GDM1 (cell line): ENCODE measurements around the gene CADPS2.
"Not testable (repeated sequence)": the region's sequence is repeated elsewhere in the genome, so short reads cannot be mapped to it uniquely, and the experiment has no call there.

Experiments
- DNase-seq: peaks from one replicate; lab custom pipeline; 2025; lab: John Stamatoyannopoulos, UW

Gene CADPS2

GRCh38 chr7:122709930-122710646 lies 176.2 kb downstream of the CADPS2 start:
- no peak for DNase-seq

- no peak for DNase-seq
Measured at GRCh38 chr7:122706836-122707235, 179.4 kb downstream of the CADPS2 start.

DNA sequence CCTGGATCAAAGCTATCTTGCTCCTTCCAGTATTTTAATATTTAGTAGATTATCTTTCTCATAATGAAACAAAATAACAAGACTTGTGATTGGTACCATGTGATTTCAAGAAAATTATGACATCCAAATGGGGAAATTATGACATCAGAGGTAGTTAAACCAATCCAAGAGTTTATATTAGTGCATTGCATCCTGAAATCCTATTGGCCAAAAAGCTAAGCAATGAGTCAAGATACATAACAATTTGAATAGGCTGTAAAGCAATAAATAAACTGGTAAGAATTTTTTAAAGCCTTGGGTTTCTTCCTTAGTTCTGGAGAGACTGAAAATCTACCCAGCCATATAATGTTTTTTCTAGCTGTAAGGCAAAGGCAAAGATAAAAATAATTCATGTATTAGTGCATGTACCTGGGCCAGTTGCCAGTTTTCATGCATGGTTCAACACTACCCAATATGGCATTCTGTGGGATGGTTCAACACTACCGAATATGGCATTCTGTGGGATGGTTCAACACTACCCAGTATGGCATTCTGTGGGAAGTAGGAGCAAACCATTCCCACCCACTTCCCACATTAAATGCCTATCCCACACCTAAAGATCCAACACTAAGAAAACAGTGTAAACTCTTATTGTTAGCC lies 183.3 kb downstream of the CADPS2 start, which contains the start of gene RNF148:
Gene RNF148 (minus strand): TSS at position 51 of the 639 bp plus-strand sequence. CDS start 172 bp downstream, outside the sequence.
- DNase-seq, result no peak

DNA sequence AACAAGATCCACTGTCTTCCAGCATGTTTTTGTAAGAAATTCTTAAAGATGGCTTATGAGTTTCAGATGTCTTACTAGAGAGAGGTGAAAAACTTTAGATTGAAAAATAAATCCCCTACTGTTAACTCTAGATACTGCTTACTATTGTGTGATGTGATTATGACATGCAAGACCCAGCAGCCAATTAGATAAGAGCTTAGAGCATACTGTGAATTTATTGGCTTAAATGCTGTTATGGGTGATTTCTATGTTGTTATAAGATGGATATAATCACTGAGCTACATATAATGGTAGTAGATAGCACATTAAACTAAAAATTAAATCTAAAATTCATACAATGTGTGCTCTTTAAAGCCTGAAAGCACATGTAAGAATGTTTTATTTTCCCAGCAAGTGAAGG lies 187.2 kb downstream of the CADPS2 start, which contains the start of gene RNF133:
Gene RNF133 (minus strand): TSS at position 101 of the 400 bp plus-strand sequence. CDS start 199 bp downstream, outside the sequence.
- DNase-seq, result no peak

DNA sequence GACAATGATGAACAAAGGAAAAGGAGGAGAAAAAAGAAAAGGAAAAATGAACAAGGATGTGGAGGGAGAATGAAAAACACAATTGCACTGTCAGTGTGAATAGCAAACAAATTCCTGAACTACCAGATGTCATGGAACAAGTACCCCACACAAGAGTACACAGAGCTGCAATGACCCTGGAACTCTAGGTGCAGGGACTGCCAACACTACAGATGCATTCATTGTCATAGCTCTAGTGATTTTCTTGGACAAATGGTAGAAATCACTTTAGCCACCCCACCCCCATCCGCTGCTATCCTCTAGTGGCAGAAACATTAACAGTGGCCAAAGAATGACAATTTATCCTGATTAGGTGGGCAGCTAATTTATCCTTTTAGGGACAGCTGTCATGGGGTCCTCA lies 190.4 kb downstream of the CADPS2 start:
- DNase-seq, result no peak

DNA sequence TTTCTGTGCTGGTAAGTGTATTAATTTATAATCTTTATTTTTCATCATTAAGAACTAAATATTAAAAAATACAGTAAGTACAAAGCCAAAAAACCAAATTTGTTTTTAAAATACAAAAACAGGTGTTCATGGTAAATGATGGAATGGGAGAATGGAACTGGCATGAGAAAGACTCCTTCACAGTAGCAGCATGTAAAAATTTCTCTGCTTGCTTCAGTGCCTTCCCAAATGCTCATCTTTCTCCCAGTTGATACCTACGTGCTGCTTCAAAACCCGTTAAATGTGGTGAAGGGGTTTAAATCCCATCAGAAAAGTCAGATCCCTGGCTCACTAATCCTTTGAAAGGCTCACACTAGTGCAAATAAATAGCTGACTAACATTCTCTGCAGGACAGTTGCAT lies 191.6 kb downstream of the CADPS2 start:
- no peak for DNase-seq

DNA sequence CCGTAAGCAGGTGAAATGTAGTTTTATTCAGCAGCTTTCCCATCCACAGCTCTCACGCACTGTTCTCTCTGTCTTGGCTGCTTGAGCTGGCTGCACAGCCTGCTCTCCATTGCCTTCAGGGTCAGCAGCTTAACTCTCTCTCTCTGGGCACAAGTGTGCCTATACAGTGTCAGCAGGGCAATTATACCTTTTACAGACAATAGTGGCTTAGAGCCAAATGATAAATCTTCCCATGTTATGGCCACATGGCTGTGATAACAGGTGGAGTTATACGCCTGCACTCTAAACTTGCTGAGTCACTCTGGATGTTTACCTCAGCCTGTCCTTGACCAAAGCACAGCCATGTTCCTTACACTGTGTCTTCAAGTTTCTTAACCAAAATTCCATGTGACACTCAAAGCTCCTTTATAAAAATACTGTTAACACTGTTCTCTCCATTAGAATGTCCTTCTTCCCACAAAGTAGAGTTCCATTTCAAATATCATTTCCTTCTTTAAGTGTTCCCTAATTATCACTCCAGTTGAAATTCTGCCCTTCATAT lies 193.4 kb downstream of the CADPS2 start:
- no peak for DNase-seq

DNA sequence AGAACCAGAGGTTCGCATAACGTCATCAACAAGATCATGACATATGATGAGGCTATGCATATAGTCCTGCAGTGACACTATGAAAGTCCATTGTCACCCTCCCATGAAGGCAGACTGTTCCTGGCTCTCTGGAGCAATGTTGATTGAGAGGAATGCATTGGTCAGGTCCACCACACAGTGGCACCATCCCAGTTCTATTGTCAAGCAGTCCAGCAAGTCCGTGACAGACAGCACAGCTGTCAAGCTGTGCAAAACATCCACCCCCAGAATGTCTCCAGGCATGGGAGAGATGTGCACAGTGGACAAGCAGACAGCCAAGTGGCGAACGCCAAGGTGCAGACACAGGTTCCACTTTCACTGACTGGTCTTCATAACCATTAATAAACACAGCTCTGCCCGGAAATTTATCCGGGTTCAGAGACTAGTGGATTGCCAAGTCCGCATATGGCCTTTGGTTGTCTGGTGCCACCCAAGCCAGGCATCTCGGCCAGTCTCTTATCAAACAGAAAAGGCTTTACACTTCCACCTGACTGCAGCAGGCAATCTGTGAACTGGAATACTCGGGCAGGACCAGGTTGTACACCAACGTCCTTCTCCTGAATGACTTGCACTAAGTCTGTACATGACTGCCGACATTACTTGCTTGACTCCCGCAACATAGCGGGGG lies 194.6 kb downstream of the CADPS2 start:
- DNase-seq, result no peak

DNA sequence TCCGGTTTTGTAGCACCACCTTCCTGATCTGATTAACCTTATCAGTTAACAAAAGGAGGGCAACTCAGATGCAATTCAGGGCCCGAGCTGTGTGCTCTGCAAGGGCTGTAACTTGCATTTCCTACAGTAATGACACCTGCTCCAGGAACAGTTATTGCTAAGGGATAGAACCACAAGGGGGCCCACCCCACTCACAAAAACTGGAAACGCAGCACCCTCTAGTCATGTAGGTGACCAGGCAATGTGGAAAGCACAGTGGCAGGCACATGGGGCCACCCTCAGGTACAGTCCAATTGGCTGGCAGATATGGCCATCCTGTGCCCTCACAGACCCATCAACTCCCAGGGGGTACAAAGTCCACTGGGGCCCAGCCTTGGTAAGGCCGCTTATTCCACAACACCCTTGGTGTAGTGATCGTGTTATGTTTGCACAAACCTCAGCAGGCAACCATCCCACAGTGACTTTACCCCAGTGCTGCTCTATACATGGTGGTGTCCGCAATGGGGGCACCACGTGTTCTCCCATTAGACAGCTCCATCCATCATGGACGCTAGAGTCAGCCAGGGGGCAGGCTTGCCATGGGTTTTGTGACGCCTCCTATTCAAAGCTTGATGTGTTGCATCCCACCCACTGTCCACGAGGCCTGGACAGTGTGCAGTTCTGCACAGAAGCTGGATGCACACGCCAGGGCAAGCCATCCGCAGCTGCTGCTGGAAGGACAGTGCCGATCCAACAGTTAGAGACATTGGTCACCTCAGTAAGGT lies 196.7 kb downstream of the CADPS2 start:
- DNase-seq, result no peak

GRCh38 chr7:122688400-122688998 lies 197.8 kb downstream of the CADPS2 start:
- DNase-seq, result no peak

- no peak for DNase-seq
Measured at GRCh38 chr7:122686360-122686878, 199.8 kb downstream of the CADPS2 start.

DNA sequence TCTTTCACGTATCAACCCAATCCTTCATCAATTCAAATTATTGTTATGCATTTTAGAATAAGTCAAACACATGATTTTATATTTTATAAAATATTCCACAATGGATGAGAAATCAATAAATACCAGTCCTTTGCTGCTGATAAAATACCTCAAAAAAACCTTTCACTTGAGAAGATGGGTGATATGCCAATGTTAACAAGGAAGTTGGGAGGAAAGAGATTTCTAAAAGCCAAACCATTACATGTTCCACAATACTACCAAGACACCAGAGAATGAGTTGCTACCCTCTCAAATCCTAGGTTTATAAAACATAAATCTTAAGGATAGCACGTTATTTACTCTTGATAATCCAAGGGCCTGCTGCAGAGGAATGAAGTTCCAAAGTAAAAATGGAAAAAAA lies 201.8 kb downstream of the CADPS2 start:
- DNase-seq, result no peak

DNA sequence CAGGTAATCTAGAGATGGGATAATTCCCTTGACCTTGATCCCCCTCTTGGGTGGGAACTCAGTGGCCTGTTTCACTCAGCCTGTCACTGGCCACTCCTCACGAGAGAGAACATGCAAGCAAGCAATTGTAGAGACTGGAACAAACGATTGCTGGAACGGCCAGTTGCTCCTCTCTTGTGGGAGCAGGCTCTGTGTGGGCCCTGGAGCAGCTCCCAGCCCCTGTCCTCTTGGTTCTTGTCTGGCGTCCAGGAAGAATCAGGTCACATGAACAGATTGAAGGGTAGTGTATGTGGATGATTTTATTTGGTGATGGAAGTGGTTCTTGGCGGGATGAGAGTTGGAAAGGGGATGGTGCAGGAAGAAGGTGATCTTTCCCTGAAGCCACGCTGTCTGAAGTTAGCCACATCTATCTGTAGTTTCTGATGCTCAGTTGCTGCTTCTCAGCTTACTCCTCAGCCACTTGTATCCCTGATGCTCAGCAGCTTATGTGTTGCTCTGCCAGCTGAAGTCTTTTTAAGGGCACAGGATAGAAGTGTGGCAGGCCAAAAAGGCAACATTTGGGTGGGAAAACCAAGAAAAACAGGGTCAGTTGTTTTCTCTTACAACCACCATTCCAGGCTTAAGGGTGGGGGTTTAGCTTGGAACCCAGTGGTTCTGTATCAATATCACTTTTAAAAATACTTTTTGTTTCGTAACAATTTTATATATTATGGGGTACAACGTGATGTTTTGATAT lies 203.3 kb downstream of the CADPS2 start:
- DNase-seq, result no peak

GRCh38 chr7:122681186-122681585 lies 205.1 kb downstream of the CADPS2 start:
- DNase-seq, result not testable (repeated sequence)

DNA sequence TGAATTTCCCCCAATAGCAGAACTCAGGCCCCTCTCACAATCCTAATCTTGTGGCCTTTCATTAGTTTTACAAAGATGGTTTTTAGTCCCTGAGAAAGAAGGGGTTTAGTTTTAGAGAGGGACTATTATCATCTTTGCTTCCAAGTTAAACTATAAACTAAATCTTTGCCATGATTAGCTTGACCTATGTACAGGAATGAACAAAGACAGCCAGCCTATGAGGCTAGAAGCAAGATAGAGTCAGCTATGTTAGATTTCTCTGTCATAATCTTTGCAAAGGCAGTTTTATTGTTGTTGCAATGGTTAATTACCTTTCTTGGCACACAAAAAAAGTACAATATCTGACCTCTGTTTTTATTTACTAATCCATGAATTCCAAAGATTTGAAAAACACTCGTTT lies 206.4 kb downstream of the CADPS2 start:
- DNase-seq, result no peak

DNA sequence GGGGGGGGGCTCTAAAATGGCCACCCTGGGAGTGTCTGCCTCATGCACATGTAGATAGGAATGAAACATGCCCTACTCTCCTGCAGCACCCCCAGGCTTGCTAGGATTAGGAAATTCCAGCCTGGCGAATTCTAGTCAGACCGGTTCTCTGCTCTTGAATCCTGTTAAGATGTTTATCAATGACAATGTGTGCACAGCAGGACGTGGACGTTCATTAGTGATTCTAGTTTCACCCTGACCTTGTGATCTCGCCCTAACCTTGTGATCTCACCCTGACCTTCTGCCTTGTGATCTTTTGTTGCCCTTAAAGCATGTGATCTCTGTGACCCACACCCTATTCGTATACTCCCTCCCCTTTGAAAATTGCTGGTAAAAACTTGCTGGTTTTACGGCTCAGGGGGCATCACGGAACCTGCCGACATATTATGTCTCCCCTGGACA lies 207.0 kb downstream of the CADPS2 start:
- DNase-seq, result not testable (repeated sequence)

GRCh38 chr7:122677149-122677548 lies 209.1 kb downstream of the CADPS2 start:
- DNase-seq, result no peak

GRCh38 chr7:122676466-122676865 lies 209.8 kb downstream of the CADPS2 start:
- DNase-seq, result no peak

GRCh38 chr7:122675621-122676020 lies 210.6 kb downstream of the CADPS2 start:
- no peak for DNase-seq

DNA sequence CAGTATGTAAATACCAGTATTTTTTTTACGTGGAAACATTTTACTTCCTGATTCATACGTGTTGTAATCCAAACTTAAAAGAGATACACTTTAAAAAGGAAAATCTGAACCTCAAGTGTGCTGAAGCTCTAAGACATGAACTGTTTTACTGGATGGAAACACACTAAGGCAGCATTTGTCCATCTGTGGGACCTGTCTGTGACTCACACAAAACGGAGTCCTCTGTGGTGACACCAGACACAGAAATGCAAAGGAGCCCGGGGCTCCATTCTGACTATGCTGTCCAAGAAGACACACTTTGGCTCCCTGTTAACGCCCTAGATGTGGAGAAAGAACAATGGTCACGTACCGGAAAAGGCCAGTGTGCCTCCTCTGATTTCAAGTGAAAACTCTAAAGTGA lies 211.2 kb downstream of the CADPS2 start:
- no peak for DNase-seq
